Measurements from ENCODE around the gene BAHCC1. TPM values are rescaled to one million over a fixed set of nuclear protein-coding genes. Genes with fewer than 3 reads are reported as not detected.
A peak's percentile ranks its signal among the peaks of the same experiment; 100 is the strongest.

The BAHCC1 gene
- total and polyA plus RNA-seq, 9 of the 15 experiments (the other 6 are each of a cell fraction or from before 2014, with no cell fraction given): 0.14 to 26.9 (median 5.0) TPM

- TF ChIP-seq MITF (IDR thresholded peaks at IDR 0.05) (no peak), NFIC (IDR thresholded peaks at IDR 0.05) (peak; percentile 27; the same call in 1 of the 2 replicates), GATAD2A (IDR thresholded peaks at IDR 0.05) (no peak), STAT6 (CRISPR knock-in tag; IDR thresholded peaks at IDR 0.05) (no peak), HMGXB4 (CRISPR knock-in tag; IDR thresholded peaks at IDR 0.05) (no peak), SMARCE1 (IDR thresholded peaks at IDR 0.05) (no peak), SLC30A9 (CRISPR knock-in tag; IDR thresholded peaks at IDR 0.05) (no peak), GABPA (tag; conservative IDR thresholded peaks at IDR 0.05; ENCODE audit: low read depth) (no peak), ATF4 (CRISPR knock-in tag; IDR thresholded peaks at IDR 0.05) (no peak), ZNF134 (CRISPR knock-in tag; conservative IDR thresholded peaks at IDR 0.05) (no peak), SMAD4 (CRISPR knock-in tag; conservative IDR thresholded peaks at IDR 0.05) (0 out of 2 replicates have a peak, but pooled peaks have one; percentile 30), BRD4 (IDR thresholded peaks at IDR 0.05) (no peak), FOXJ2 (tag; IDR thresholded peaks at IDR 0.05) (no peak), ZNF830 (CRISPR knock-in tag; IDR thresholded peaks at IDR 0.05) (0 out of 2 replicates have a peak, but pooled peaks have one; percentile 38), ZNF695 (CRISPR knock-in tag; IDR thresholded peaks at IDR 0.05) (no peak), HMG20B (CRISPR knock-in tag; IDR thresholded peaks at IDR 0.05) (no peak), ERF (CRISPR knock-in tag; IDR thresholded peaks at IDR 0.05) (0 out of 2 replicates have a peak, but pooled peaks have one; percentile 42)
- TF ChIP-seq, protein P1, sequence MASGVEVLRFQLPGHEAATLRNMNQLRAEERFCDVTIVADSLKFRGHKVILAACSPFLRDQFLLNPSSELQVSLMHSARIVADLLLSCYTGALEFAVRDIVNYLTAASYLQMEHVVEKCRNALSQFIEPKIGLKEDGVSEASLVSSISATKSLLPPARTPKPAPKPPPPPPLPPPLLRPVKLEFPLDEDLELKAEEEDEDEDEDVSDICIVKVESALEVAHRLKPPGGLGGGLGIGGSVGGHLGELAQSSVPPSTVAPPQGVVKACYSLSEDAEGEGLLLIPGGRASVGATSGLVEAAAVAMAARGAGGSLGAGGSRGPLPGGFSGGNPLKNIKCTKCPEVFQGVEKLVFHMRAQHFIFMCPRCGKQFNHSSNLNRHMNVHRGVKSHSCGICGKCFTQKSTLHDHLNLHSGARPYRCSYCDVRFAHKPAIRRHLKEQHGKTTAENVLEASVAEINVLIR (CRISPR knock-in tag; IDR thresholded peaks at IDR 0.05): 0 out of 2 replicates have a peak, but pooled peaks have one; percentile 7
Measured at GRCh38 chr17:81346090-81346907, 49.0 kb upstream of the BAHCC1 start (continued).
